Mesenchymal stem cell (in vitro differentiated cells and primary cell): Measurements from ENCODE around the gene MAP7D2.

ENCODE experiments used
- DNase-seq: peaks from one replicate; pipeline ENCODE4 v3.0.0-alpha.2; 2013
- H2AFZ ChIP-seq: one replicate; pipeline ENCODE4 v1.6.1; 2013; ENCODE audit warnings: low read depth, mild to moderate bottlenecking, control low read depth, inconsistent platforms, low read length, moderate library complexity
- H2AK5ac ChIP-seq: 2 replicates; pipeline ENCODE4 v1.6.1; 2013; ENCODE audit warnings: low read length, moderate library complexity, mild to moderate bottlenecking, inconsistent platforms; ENCODE audit not compliant: severe bottlenecking
- H2BK120ac ChIP-seq: one replicate; pipeline ENCODE4 v1.6.1; 2013; ENCODE audit warnings: low read depth, mild to moderate bottlenecking, inconsistent platforms, low read length, moderate library complexity
- H2BK12ac ChIP-seq, 2 experiments: one replicate each; pipeline ENCODE4 v1.6.1; 2013; ENCODE audit warnings: inconsistent platforms in 2 of 2, low read length in 2 of 2, mild to moderate bottlenecking in 2 of 2, moderate library complexity in 2 of 2, control low read depth in 1 of 2
- H2BK15ac ChIP-seq: one replicate; pipeline ENCODE4 v1.6.1; 2013; ENCODE audit warnings: mild to moderate bottlenecking, low read depth, inconsistent platforms; ENCODE audit not compliant: poor library complexity, severe bottlenecking
- H2BK5ac ChIP-seq: 2 replicates; pipeline ENCODE4 v1.6.1; 2013; ENCODE audit warnings: low read depth, mild to moderate bottlenecking, low read length, control low read depth, inconsistent platforms; ENCODE audit not compliant: poor library complexity, severe bottlenecking
- H3K14ac ChIP-seq, 2 experiments: one replicate each; pipeline ENCODE4 v1.6.1; 2013; ENCODE audit warnings: inconsistent platforms in 2 of 2, low read length in 2 of 2, control low read depth in 1 of 2, mild to moderate bottlenecking in 1 of 2, moderate library complexity in 1 of 2
- H3K18ac ChIP-seq, 2 experiments: one replicate each; pipeline ENCODE4 v1.6.1; 2013; ENCODE audit warnings: inconsistent platforms in 2 of 2, low read length in 2 of 2, control low read depth in 1 of 2, low read depth in 1 of 2, mild to moderate bottlenecking in 1 of 2
- H3K23ac ChIP-seq, 2 experiments: one replicate each; pipeline ENCODE4 v1.6.1; 2013; ENCODE audit warnings: inconsistent platforms in 2 of 2, low read length in 2 of 2, mild to moderate bottlenecking in 2 of 2, moderate library complexity in 2 of 2, control low read depth in 1 of 2
- H3K27ac ChIP-seq: 2 replicates; pipeline ENCODE4 v1.5.1; 2013; ENCODE audit warnings: mild to moderate bottlenecking, moderate library complexity, low read length, control low read depth, inconsistent platforms; ENCODE audit not compliant: poor library complexity, severe bottlenecking
- H3K27me3 ChIP-seq, 2 experiments: 2 replicates each; pipeline versions ENCODE4 v1.6.1 to v1.7.0; 2013; ENCODE audit warnings: low read length in 2 of 2, mild to moderate bottlenecking in 2 of 2, moderate library complexity in 2 of 2, control low read depth in 1 of 2, inconsistent platforms in 1 of 2; ENCODE audit not compliant: control insufficient read depth in 1 of 2, insufficient read depth in 1 of 2
- H3K36me3 ChIP-seq, 2 experiments: 2 replicates each; pipeline versions ENCODE4 v1.6.1 to v1.7.0; 2013; ENCODE audit warnings: low read length in 2 of 2, control low read depth in 1 of 2, inconsistent platforms in 1 of 2, low read depth in 1 of 2, mild to moderate bottlenecking in 1 of 2; ENCODE audit not compliant: insufficient read depth in 2 of 2, control insufficient read depth in 1 of 2
- H3K4ac ChIP-seq, 2 experiments: one replicate each; pipeline ENCODE4 v1.6.1; 2013; ENCODE audit warnings: inconsistent platforms in 2 of 2, low read length in 2 of 2, mild to moderate bottlenecking in 2 of 2, moderate library complexity in 2 of 2, control low read depth in 1 of 2, low read depth in 1 of 2
- H3K4me1 ChIP-seq: 2 replicates; pipeline ENCODE4 v1.6.1; 2013; ENCODE audit warnings: low read depth, low read length, control low read depth; ENCODE audit not compliant: control insufficient read depth, insufficient read depth
- H3K4me2 ChIP-seq: 2 replicates; pipeline ENCODE4 v1.6.1; 2013; ENCODE audit warnings: low read length, mild to moderate bottlenecking, inconsistent platforms; ENCODE audit not compliant: poor library complexity, severe bottlenecking
- H3K4me3 ChIP-seq, 2 experiments: 2 replicates each; pipeline versions ENCODE4 v1.5.1 to v1.7.0; 2013; ENCODE audit warnings: low read length in 2 of 2, mild to moderate bottlenecking in 2 of 2, control low read depth in 1 of 2, low read depth in 1 of 2; ENCODE audit not compliant: insufficient read depth in 1 of 2
- H3K79me1 ChIP-seq: replicated peaks from 2 replicates; pipeline ENCODE4 v1.6.1; 2013; ENCODE audit warnings: mild to moderate bottlenecking, control low read depth, low read length, inconsistent platforms; ENCODE audit not compliant: poor library complexity, severe bottlenecking
- H3K9ac ChIP-seq: 2 replicates; pipeline ENCODE4 v1.7.0; 2013; ENCODE audit warnings: mild to moderate bottlenecking, low read length, moderate library complexity
- H3K9me3 ChIP-seq: 2 replicates; pipeline ENCODE4 v1.7.0; 2013; ENCODE audit warnings: mild to moderate bottlenecking, low read length; ENCODE audit not compliant: control insufficient read depth
- H4K8ac ChIP-seq: one replicate; pipeline ENCODE4 v1.6.1; 2013; ENCODE audit warnings: inconsistent platforms, mild to moderate bottlenecking, low read length, moderate library complexity
- H4K91ac ChIP-seq: one replicate; pipeline ENCODE4 v1.6.1; 2013; ENCODE audit warnings: mild to moderate bottlenecking, low read length, inconsistent platforms
- WGBS: methylation state at CpG from one replicate; pipeline ENCODE4 v1.1.7; 2013; ENCODE audit warnings: mixed read lengths; 5-methylcytosine and 5-hydroxymethylcytosine counted together

Gene MAP7D2

GRCh38 chrX:20101934-20102581 lies 14.6 kb downstream of the MAP7D2 start:
- Histone ChIP-seq H2AFZ (no peak overlapping the region), H3K9ac (no peak overlapping the region), H3K27me3 (peaks cover 0 to 46% of the 10 kb centered on the region in 2 experiments), H3K18ac (no peak overlapping the region), H3K9me3 (no peaks in the 10 kb centered on the region), H2BK120ac (no peak overlapping the region), H3K36me3 (no peaks in the 10 kb centered on the region), H2BK5ac (no peak overlapping the region), H3K4me3 (no peak overlapping the region), H3K4ac (no peak overlapping the region), H3K4me1 (no peaks in the 10 kb centered on the region), H3K27ac (no peak overlapping the region), H2BK15ac (no peak overlapping the region), H2AK5ac (no peak overlapping the region), H3K23ac (no peak overlapping the region), H3K14ac (no peak overlapping the region), H4K8ac (no peak overlapping the region), H3K4me2 (no peak overlapping the region), H2BK12ac (no peak overlapping the region), H3K79me1 (no peaks in the 10 kb centered on the region), H4K91ac (no peak overlapping the region)
- no peak for DNase-seq
- 83% methylated on average over 1 of the region's 2 CpGs for WGBS

- no peak overlapping the region for H3K14ac ChIP-seq
- no peaks in the 10 kb centered on the region for H3K79me1 ChIP-seq
- peaks cover 0 to 21% of the 10 kb centered on the region in 2 experiments for H3K27me3 ChIP-seq
- no peak overlapping the region for H2BK5ac ChIP-seq
- H2BK15ac ChIP-seq = no peak overlapping the region
- H2BK12ac ChIP-seq = no peak overlapping the region
- H4K91ac ChIP-seq = no peak overlapping the region
- no peaks in the 10 kb centered on the region for H3K4me1 ChIP-seq
- no peak overlapping the region for H3K23ac ChIP-seq
- no peak overlapping the region for H4K8ac ChIP-seq
- H3K4ac ChIP-seq = no peak overlapping the region
- H2AK5ac ChIP-seq = no peak overlapping the region
- no peak overlapping the region for H2AFZ ChIP-seq
- no CpG with 5 or more reads among the region's 3 CpGs for WGBS
- no peaks in the 10 kb centered on the region for H3K9me3 ChIP-seq
- H3K4me3 ChIP-seq = no peak overlapping the region
- DNase-seq = no peak
- no peaks in the 10 kb centered on the region for H3K36me3 ChIP-seq
- no peak overlapping the region for H3K4me2 ChIP-seq
- H3K27ac ChIP-seq = no peak overlapping the region
- H2BK120ac ChIP-seq = no peak overlapping the region
- no peak overlapping the region for H3K18ac ChIP-seq
- no peak overlapping the region for H3K9ac ChIP-seq
Observed at GRCh38 chrX:20091499-20091898, 25.2 kb downstream of the MAP7D2 start.

- H3K9me3 ChIP-seq = no peaks in the 10 kb centered on the region
- H3K4me2 ChIP-seq = no peak overlapping the region
- no peak overlapping the region for H3K9ac ChIP-seq
- H3K79me1 ChIP-seq = no peaks in the 10 kb centered on the region
- no peak overlapping the region for H2BK15ac ChIP-seq
- no peak overlapping the region for H2AK5ac ChIP-seq
- no peak overlapping the region for H4K8ac ChIP-seq
- no peaks in the 10 kb centered on the region for H3K36me3 ChIP-seq
- no peak overlapping the region for H2BK5ac ChIP-seq
- no peaks in the 10 kb centered on the region for H3K4me1 ChIP-seq
- no peak overlapping the region for H2BK12ac ChIP-seq
- DNase-seq = no peak
- H3K4me3 ChIP-seq = no peak overlapping the region
- peaks cover 0 to 21% of the 10 kb centered on the region in 2 experiments for H3K27me3 ChIP-seq
- no peak overlapping the region for H3K14ac ChIP-seq
- H2AFZ ChIP-seq = no peak overlapping the region
- no peak overlapping the region for H4K91ac ChIP-seq
- H3K23ac ChIP-seq = no peak overlapping the region
- H2BK120ac ChIP-seq = no peak overlapping the region
- H3K27ac ChIP-seq = no peak overlapping the region
- no peak overlapping the region for H3K18ac ChIP-seq
- WGBS = 84% methylated on average over 5 of the region's 6 CpGs
- H3K4ac ChIP-seq = no peak overlapping the region
Observed at GRCh38 chrX:20089845-20090244, 26.9 kb downstream of the MAP7D2 start.

- Histone ChIP-seq H3K79me1 (no peaks in the 10 kb centered on the region), H2BK15ac (no peak overlapping the region), H4K8ac (no peak overlapping the region), H2AFZ (no peak overlapping the region), H3K4me2 (no peak overlapping the region), H3K36me3 (no peaks in the 10 kb centered on the region), H3K23ac (no peak overlapping the region), H2AK5ac (no peak overlapping the region), H3K14ac (no peak overlapping the region), H2BK12ac (no peak overlapping the region), H3K4me3 (no peak overlapping the region), H3K9ac (no peak overlapping the region), H4K91ac (no peak overlapping the region), H2BK5ac (no peak overlapping the region), H3K27me3 (peaks cover 0 to 32% of the 10 kb centered on the region in 2 experiments), H3K18ac (no peak overlapping the region), H3K9me3 (no peaks in the 10 kb centered on the region), H3K27ac (no peak overlapping the region), H3K4ac (no peak overlapping the region), H3K4me1 (no peaks in the 10 kb centered on the region), H2BK120ac (no peak overlapping the region)
- no peak for DNase-seq
- no CpG with 5 or more reads among the region's 1 CpG for WGBS
Observed at GRCh38 chrX:20080277-20080676, 36.4 kb downstream of the MAP7D2 start.
